ENCODE measurements around the gene ABCA5.
"Not testable (repeated sequence)": the region's sequence is repeated elsewhere in the genome, so short reads cannot be mapped to it uniquely, and the experiment has no call there.

The ABCA5 gene

GRCh38 chr17:69325518-69326376, 1.2 kb downstream of the ABCA5 start:
- DNase-seq: no peak

- no peak for DNase-seq
These were observed 3.1 kb downstream of the ABCA5 start for GRCh38 chr17:69323806-69324205.

GRCh38 chr17:69320908-69321238, 6.1 kb downstream of the ABCA5 start:
- DNase-seq: no peak

GRCh38 chr17:69320210-69320907, 6.6 kb downstream of the ABCA5 start:
- DNase-seq: no peak

GRCh38 chr17:69317625-69318024, 9.3 kb downstream of the ABCA5 start:
- no peak for DNase-seq

GRCh38 chr17:69314246-69315065, 12.5 kb downstream of the ABCA5 start:
- DNase-seq: no peak

- no peak for DNase-seq
These were observed 21.8 kb downstream of the ABCA5 start for GRCh38 chr17:69305177-69305576.

- no peak for DNase-seq
These were observed 24.3 kb downstream of the ABCA5 start for GRCh38 chr17:69302682-69303081.

- DNase-seq: no peak
These were observed 26.7 kb downstream of the ABCA5 start for GRCh38 chr17:69300222-69300621.

GRCh38 chr17:69298120-69298722, 28.7 kb downstream of the ABCA5 start:
- DNase-seq: not testable (repeated sequence)

- no peak for DNase-seq
These were observed 39.8 kb downstream of the ABCA5 start for GRCh38 chr17:69287168-69287567.

GRCh38 chr17:69286257-69286656, 40.7 kb downstream of the ABCA5 start:
- DNase-seq: no peak

GRCh38 chr17:69284646-69285045, 42.3 kb downstream of the ABCA5 start:
- DNase-seq: no peak

GRCh38 chr17:69282002-69282401, 44.9 kb downstream of the ABCA5 start:
- no peak for DNase-seq

GRCh38 chr17:69276279-69276678, 50.7 kb downstream of the ABCA5 start:
- not testable (repeated sequence) for DNase-seq

- DNase-seq: no peak
These were observed 51.2 kb downstream of the ABCA5 start for GRCh38 chr17:69275751-69276150.

- DNase-seq: no peak
These were observed 55.9 kb downstream of the ABCA5 start for GRCh38 chr17:69271023-69271422.

- no peak for DNase-seq
These were observed 57.6 kb downstream of the ABCA5 start for GRCh38 chr17:69269131-69269998.

- no peak for DNase-seq
These were observed 58.4 kb downstream of the ABCA5 start for GRCh38 chr17:69268543-69269014.

GRCh38 chr17:69267219-69267618, 59.7 kb downstream of the ABCA5 start:
- DNase-seq: no peak

GRCh38 chr17:69265873-69266272, 61.1 kb downstream of the ABCA5 start:
- no peak for DNase-seq

GRCh38 chr17:69254187-69254586, 72.7 kb downstream of the ABCA5 start:
- no peak for DNase-seq
